Type B pancreatic cell (in vitro differentiated cells): ENCODE data around the gene NAALAD2. TPM values are rescaled to one million over a fixed set of nuclear protein-coding genes. Genes with fewer than 3 reads are reported as not detected.

Experiments
- DNase-seq: peaks from one replicate; pipeline ENCODE4 v3.0.0; 2021; ENCODE audit warnings: mixed read lengths; ENCODE audit not compliant: unreplicated experiment; ENCODE audit errors: extremely low spot score
- H3K27ac Mint-ChIP-seq: 2 replicates; pipeline ENCODE4 v1.8.0; 2021; ENCODE audit warnings: mild to moderate bottlenecking, mixed read lengths
- H3K27me3 Mint-ChIP-seq: 2 replicates; pipeline ENCODE4 v1.8.0; 2021; ENCODE audit warnings: mixed read lengths
- H3K36me3 Mint-ChIP-seq: 2 replicates; pipeline ENCODE4 v1.8.0; 2021; ENCODE audit warnings: mixed read lengths
- H3K4me1 Mint-ChIP-seq: one replicate; pipeline ENCODE4 v1.8.0; 2021; ENCODE audit warnings: mixed read lengths; ENCODE audit not compliant: unreplicated experiment
- H3K4me3 Mint-ChIP-seq: 2 replicates; pipeline ENCODE4 v1.8.0; 2021; ENCODE audit warnings: mild to moderate bottlenecking, mixed read lengths
- H3K9me3 Mint-ChIP-seq: 2 replicates; pipeline ENCODE4 v1.8.0; 2021; ENCODE audit warnings: mixed read lengths
- CTCF ChIP-seq: fragments of 200-600 bp; sonication (generic); conservative IDR thresholded peaks from 2 replicates; pipeline ENCODE4 v1.5.0; 2021; ENCODE audit warnings: antibody characterized with exemption, mild to moderate bottlenecking
- total RNA-seq: library from RNA; stranded (reverse); gene quantifications from 2 replicates; pipeline ENCODE4 v1.2.1, GENCODE V29; 2021; ENCODE audit warnings: low replicate concordance

The NAALAD2 gene
- total RNA-seq, 1 donor from 2014 or later = 16.9 TPM

GRCh38 chr11:90222459-90223247, 88.2 kb downstream of the NAALAD2 start, which contains the start of gene CHORDC1:
CHORDC1 (minus strand) TSS chr11:90223049; CDS start chr11:90222954, 95 bp downstream.
- H3K27me3 Mint-ChIP-seq = no peaks in the 10 kb centered on the region
- H3K4me1 Mint-ChIP-seq = peaks cover 30% of the 10 kb centered on the region
- H3K4me3 Mint-ChIP-seq = peak within 1 kb of the TSS; percentile 97
- no peak for TF ChIP-seq CTCF
- peak within 1 kb of the TSS; percentile 96 for H3K27ac Mint-ChIP-seq
- peaks cover 20% of the 10 kb centered on the region for H3K36me3 Mint-ChIP-seq
- no peaks in the 10 kb centered on the region for H3K9me3 Mint-ChIP-seq
- peak; percentile 89 for DNase-seq

GRCh38 chr11:90223248-90223585, 88.8 kb downstream of the NAALAD2 start:
- Mint-ChIP-seq H3K4me3 (peak overlapping the region; percentile 97), H3K36me3 (peaks cover 17% of the 10 kb centered on the region), H3K4me1 (peaks cover 30% of the 10 kb centered on the region)

GRCh38 chr11:90228056-90228455, 93.6 kb downstream of the NAALAD2 start:
- no peak for DNase-seq
- Mint-ChIP-seq H3K4me3 (no peak overlapping the region), H3K36me3 (no peaks in the 10 kb centered on the region), H3K4me1 (no peaks in the 10 kb centered on the region), H3K9me3 (no peaks in the 10 kb centered on the region), H3K27ac (no peak overlapping the region), H3K27me3 (no peaks in the 10 kb centered on the region)
- TF ChIP-seq CTCF = no peak

More at GRCh38 chr11:90223248-90223585, 88.8 kb downstream of the NAALAD2 start:
- Mint-ChIP-seq H3K9me3 (no peaks in the 10 kb centered on the region), H3K27me3 (no peaks in the 10 kb centered on the region), H3K27ac (peak overlapping the region; percentile 96)
- no peak for TF ChIP-seq CTCF
- no peak for DNase-seq

- no peak for TF ChIP-seq CTCF
- Mint-ChIP-seq H3K36me3 (no peaks in the 10 kb centered on the region), H3K4me3 (no peak overlapping the region), H3K4me1 (no peaks in the 10 kb centered on the region), H3K27ac (no peak overlapping the region), H3K27me3 (no peaks in the 10 kb centered on the region), H3K9me3 (no peaks in the 10 kb centered on the region)
- DNase-seq = no peak
Measured at GRCh38 chr11:90229791-90230190, 95.3 kb downstream of the NAALAD2 start.

- DNase-seq = no peak
- no peaks in the 10 kb centered on the region for H3K4me1 Mint-ChIP-seq
- H3K36me3 Mint-ChIP-seq = no peaks in the 10 kb centered on the region
- TF ChIP-seq CTCF = no peak
- no peak overlapping the region for H3K27ac Mint-ChIP-seq
- no peak overlapping the region for H3K4me3 Mint-ChIP-seq
- H3K27me3 Mint-ChIP-seq = no peaks in the 10 kb centered on the region
- H3K9me3 Mint-ChIP-seq = no peaks in the 10 kb centered on the region
Measured at GRCh38 chr11:90234977-90235376, 100.5 kb downstream of the NAALAD2 start.
